Hindlimb muscle (tissue), 1 donor: Measurements from ENCODE around the gene CD7. TPM values are rescaled to one million over a fixed set of nuclear protein-coding genes. Genes with fewer than 3 reads are reported as not detected.

Experiments used
- DNase-seq: peaks from one replicate; pipeline ENCODE4 v3.0.0-alpha.2; 2013
- polyA plus RNA-seq: library from polyadenylated mRNA; unstranded; fragments of 120-200 nt; gene quantifications from one replicate; pipeline ENCODE4 v1.2.1, GENCODE V29; 2013; ENCODE audit not compliant: insufficient read length

CD7 gene
- polyA plus RNA-seq, 1 donor = 0.45 TPM

- DNase-seq = no peak
These were observed 39.6 kb downstream of the CD7 start for GRCh38 chr17:82277851-82278250.

GRCh38 chr17:82276938-82277337 is 40.5 kb downstream of the CD7 start:
- DNase-seq = no peak

DNA sequence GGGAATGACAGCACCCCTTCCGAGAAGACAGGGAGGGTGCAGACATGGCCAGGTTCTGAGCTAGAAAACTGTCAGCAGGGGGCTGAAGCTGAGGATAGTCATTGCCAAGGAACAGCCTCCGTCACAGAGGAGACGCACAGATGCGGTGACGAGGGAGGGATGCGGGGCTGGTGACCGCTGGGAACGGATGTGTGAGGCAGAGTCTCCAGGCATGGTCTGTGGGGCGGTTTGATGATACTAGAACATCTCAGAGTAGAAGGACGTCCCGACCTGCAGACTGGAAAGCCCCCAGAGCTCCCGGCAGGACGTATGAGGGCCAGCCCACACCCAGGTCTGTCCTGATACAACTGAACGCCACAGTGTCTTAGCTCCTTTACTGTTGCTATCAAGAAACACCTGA is 42.1 kb downstream of the CD7 start:
- no peak for DNase-seq

GRCh38 chr17:82274134-82275020 is 43.0 kb downstream of the CD7 start:
- DNase-seq = no peak

DNA sequence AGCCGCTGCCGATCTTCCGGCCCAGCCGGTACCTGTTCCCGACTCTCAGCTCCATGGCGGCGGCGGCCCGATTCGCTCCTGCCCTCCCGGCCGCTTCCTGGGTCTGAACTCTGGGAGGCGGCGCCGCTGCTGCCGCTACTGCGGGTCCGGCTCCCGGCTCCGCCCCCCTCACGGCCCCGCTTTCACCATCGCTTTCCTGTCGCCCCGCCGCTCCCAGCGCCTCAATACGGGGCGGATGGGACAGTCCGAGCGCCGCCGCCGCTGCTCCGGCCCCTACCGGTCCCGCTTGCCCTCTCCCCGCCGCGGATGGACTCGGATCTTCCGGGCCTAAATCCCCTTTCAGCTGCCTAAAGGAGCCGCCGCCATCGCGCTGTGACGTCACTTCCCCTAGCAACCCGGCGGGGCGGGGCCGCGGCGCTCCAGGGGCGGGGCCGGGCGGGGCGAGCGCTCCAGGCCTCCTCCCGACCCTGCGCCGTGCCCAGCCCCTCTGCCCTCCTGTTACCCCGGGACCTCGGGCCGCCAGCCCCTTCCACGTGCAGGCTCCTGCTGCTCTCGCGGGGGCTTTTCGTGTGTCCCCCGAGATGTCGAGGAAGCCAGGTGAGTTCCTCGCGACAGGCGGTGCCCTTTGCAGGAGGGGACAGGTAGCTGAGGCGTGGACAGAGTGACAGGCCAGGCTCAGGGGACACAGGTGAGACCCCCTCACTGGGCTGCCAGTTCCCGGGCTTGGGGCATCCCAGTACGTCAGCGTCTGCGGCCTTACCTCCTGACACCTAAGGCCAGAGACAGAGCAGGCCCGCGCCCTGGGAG is 43.9 kb downstream of the CD7 start, which contains the start of gene CSNK1D:
TSS of gene CSNK1D (minus strand) at position 374 of the 807 bp plus-strand sequence. CDS start at position 55, 319 bp downstream.
- peak; percentile 91 for DNase-seq

- DNase-seq = no peak
These were observed 44.7 kb downstream of the CD7 start for GRCh38 chr17:82272495-82273326.

DNA sequence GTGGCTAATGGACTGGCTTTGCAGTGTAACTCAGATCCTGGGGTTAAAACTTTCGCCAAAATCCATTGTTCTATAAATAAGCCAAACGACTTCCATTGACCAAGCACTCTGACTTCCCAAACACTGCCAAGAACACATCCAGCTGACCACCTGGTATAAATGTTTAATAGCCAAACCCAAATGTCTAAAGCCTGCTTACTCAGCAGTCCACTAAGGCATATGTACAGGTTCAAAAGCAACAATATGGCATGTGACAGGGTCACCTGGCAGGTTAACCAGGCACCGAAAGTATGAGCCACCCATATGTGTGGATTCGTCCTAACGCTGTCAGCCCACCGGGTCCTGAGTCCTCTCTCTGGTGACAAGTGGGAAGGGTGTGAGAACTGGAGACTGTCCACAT is 46.0 kb downstream of the CD7 start:
- no peak for DNase-seq

DNA sequence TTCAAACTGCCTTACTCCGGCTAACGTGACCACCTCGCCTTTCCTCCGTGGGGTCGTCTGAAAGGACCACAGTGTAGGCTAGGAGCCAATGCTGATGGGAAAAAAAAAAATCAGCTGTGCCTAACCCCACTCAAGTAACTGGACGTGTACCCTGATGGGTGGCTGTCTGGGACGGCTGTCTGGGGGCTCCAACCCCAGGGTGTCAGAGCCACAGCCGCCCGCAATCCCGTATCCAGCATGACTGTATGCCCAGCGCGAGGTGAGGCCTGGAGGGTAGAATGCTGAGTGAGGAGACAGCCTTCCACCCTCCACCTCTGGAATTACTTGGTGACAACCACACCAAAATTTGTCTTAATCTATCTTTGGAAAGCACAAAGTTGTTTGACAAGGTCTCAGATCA is 46.8 kb downstream of the CD7 start:
- no peak for DNase-seq

GRCh38 chr17:82269882-82270500 is 47.4 kb downstream of the CD7 start:
- DNase-seq = no peak

- DNase-seq = no peak
These were observed 48.1 kb downstream of the CD7 start for GRCh38 chr17:82269138-82269881.

- peak; percentile 79 for DNase-seq
These were observed 49.6 kb downstream of the CD7 start for GRCh38 chr17:82267575-82268379.

GRCh38 chr17:82266142-82266541 is 51.3 kb downstream of the CD7 start:
- no peak for DNase-seq

Other genes with a start within 250 kb of the CD7 start
- gene FASN, start 219.4 kb downstream of the CD7 start, polyA plus RNA-seq = 34.7 TPM
- gene CCDC57, start 104.8 kb downstream of the CD7 start, polyA plus RNA-seq = 29.9 TPM
- gene SLC16A3, start 88.6 kb downstream of the CD7 start, polyA plus RNA-seq = 34.8 TPM
- 81.9 TPM for gene CSNK1D, start 43.9 kb downstream of the CD7 start, polyA plus RNA-seq
- gene SECTM1, start 16.2 kb upstream of the CD7 start, polyA plus RNA-seq = 5.5 TPM
- gene TEX19, start 41.6 kb upstream of the CD7 start, polyA plus RNA-seq = not detected
- 12.6 TPM for gene UTS2R, start 54.2 kb upstream of the CD7 start, polyA plus RNA-seq
- 27.4 TPM for gene HEXD, start 100.7 kb upstream of the CD7 start, polyA plus RNA-seq
- gene OGFOD3, start 101.0 kb upstream of the CD7 start, polyA plus RNA-seq = 21.5 TPM
- gene CYBC1, start 133.1 kb upstream of the CD7 start, polyA plus RNA-seq = 39.6 TPM
- gene NARF, start 141.1 kb upstream of the CD7 start, polyA plus RNA-seq = 53.8 TPM
- 44.4 TPM for gene FOXK2, start 202.1 kb upstream of the CD7 start, polyA plus RNA-seq